Stimulated activated CD8-positive, alpha-beta memory T cell treated with anti-CD3 and anti-CD28 coated beads, Interleukin-15, amount 100 ng/mL, for 1 hour (primary cell): ENCODE results near the gene CTBP2.

Experiments used
- DNase-seq: peaks from one replicate; pipeline ENCODE4 v3.0.0-alpha.2; 2020; ENCODE audit warnings: low read depth

CTBP2 gene

GRCh38 chr10:125106586-125106985 is 53.8 kb downstream of the CTBP2 start:
- DNase-seq, result no peak

DNA sequence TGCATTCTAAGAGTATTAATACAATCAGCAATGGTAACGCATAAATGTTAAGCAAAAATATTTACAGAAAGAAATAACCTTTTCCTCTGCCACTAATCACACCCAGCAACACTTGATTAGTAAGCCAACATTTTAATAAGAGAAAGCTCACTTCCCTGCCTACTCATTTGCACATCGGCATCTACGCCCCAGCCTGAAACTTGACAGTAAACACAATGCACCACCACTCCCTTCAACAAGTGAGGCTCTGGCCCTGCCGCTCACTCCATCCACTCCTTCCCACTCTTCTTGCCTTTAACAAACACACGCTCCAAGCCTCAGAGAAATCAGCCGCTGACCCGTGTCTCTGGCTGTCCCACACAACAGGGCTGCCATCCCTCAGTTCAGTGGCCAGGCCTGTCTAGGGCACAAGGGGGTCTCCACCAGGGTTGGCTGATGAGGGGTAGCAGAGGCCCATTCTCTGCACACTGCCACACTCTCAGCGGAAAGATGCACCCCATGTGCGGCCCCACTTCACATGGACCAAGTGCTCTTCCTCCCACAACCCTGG is 54.6 kb downstream of the CTBP2 start:
- no peak for DNase-seq

DNA sequence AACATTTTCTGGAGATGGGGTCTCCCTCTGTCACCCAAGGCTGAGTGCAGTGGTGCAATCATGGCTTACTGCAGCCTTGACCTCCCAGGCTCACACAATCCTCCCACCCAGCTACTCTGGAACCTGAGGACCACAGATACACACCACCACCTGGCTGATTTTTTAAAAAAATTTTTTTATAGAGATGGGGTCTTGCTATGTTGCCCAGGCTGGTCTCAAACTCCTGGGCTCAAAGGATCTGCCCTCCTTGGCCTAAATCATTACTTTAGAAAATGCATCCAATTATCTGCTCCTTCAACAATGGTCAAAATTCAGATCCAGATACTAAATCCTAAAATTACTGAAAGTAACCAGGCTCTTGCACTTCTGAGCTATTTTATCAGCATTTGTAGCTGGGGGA is 55.2 kb downstream of the CTBP2 start:
- DNase-seq, result no peak

DNA sequence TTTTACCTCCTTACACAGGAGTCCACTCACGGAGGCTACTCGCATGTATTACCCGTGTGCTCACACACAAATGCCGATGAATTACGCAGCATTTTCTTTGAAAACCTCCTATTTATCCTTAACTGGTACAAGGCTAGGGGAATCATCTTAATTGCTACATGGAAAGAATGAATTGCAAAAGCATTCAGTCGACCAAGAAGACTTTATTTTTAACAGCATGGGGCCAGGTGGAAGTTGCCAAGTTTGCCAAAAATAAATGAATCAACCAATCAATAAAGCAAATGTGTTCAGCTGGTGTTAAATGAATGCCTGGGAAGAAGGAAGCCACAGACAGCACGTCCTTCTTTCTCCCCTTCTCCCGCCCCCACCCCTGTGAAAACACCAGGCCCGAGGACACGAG is 55.8 kb downstream of the CTBP2 start:
- DNase-seq, result no peak

- DNase-seq, result no peak
Observed at GRCh38 chr10:125103924-125104323, 56.4 kb downstream of the CTBP2 start.

- DNase-seq, result no peak
Observed at GRCh38 chr10:125103466-125103865, 56.9 kb downstream of the CTBP2 start.

DNA sequence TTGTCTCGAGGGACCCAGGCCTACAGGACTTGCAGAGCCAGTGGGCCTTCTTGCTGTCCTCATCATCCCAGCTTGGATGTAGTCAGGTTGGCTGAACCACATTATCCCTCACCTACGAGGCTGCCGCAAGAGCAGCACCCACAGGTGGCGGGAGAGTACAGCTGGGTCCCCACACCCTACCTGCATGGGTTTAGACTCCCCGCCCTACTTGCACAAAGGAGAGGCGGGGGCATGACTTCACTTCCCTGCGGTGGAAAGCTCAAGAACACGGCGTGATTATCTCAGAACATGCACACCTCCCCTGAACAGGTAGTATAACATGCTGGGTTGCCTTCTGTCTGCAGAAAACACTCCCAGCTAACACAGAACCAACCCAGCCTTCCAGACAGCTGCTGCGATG is 57.5 kb downstream of the CTBP2 start:
- DNase-seq, result no peak

- DNase-seq, result no peak
Observed at GRCh38 chr10:125102246-125102645, 58.1 kb downstream of the CTBP2 start.

DNA sequence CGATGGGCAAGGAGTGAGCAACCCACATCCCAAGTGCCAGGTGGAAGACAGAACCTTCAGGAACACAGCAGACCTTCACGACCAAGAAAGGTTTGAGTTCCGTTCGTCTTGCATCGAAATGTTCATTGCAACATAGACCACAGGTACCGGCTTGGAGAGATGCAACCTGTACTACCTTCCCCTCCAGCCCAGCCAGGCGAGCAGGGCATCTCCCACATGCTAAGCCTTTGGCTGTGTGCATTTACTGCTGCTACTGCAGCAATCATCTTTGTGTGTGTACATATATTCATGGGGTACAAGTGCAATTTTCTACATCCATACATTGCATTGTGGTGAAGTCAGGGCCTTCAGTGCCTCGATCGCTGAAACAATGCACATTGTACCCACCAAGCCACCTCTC is 58.8 kb downstream of the CTBP2 start:
- no peak for DNase-seq

DNA sequence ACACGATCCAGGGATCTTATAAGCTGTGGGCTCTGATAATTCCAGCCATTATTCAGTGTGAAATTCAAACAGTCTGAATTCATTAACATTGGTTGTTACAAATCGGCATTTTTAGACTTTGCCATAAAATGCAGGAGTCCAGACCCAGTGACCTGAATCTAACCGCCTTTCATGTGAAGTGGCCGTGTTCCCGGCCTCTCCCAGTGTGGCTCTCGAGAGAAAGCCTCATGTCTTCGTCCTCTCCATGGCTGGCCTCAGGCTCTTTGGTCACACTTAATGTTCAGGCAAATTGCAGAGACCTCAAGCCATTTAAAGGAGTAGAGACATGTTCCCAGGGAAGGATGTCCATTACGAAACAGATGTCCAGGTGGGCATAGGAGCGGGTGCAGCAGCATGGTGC is 59.3 kb downstream of the CTBP2 start:
- DNase-seq, result no peak

DNA sequence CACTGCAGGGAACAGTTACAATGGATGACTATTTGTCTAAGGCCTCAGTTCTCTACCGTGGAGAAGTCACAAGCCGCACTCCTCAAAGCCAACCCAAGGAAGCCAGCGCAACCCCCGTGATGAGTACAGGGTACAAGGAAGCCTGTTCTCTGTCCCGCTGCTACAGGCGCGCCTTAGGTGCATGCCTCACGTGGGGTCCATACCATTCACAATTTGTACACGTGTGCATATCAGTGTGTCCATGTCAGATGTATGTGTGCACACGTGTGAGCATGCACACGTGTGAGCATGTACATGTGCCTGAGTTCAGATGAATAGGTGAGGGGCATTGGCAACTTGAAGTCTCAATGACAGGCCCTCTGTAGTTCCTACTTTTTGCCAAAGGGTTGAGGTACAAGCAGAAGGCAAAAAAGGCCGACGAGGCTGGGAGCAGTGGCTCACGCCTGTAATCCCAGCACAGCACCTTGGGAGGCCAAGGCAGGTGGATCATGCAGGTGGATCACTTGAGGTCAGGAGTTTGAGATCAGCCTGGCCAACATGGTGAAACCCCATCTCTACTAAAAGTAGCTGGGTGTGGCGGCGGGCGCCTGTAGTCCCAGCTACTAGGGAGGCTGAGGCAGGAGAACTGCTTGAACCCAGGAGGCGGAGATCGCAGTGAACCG is 62.8 kb downstream of the CTBP2 start:
- no peak for DNase-seq

GRCh38 chr10:125096975-125097374 is 63.4 kb downstream of the CTBP2 start:
- no peak for DNase-seq

- no peak for DNase-seq
Observed at GRCh38 chr10:125096371-125096770, 64.0 kb downstream of the CTBP2 start.

DNA sequence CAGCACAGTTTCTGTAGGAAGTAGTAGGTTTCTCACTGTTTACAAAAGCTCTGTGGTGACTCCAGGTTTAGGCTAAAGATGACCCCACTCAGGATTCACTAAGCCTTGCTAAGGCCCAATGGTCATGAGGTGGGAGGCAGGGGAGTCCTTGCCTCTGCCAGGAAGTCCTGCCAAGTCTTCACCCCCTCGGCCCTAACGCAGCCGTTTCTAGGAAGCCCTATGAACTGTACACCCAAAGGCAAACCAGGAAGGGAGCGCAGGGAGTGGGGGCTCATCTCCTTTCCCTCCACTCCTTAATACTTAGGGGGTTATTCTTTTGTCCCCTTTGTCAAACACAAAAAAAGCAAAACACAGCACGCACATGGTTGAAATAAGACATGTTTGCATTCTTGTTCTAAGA is 64.6 kb downstream of the CTBP2 start:
- no peak for DNase-seq

DNA sequence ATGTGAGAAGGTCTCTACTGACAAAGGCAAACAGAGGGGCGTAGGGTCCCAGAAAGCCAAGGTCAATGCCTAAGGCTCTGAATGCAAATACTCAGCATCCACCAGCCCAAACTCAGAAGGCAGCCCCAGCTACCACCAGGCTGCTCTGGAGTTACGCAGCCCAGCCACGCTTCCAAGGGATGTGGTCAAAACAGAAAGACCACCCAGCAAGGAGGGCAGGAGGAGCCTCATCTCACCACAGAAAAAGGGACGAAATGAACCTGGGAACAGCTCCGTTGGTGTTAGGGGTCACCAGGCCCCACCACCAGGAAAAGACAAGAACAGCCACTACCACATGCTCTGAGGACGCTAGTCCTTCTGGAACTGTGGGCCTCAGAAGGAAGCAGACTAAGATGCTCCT is 65.1 kb downstream of the CTBP2 start:
- DNase-seq, result no peak

DNA sequence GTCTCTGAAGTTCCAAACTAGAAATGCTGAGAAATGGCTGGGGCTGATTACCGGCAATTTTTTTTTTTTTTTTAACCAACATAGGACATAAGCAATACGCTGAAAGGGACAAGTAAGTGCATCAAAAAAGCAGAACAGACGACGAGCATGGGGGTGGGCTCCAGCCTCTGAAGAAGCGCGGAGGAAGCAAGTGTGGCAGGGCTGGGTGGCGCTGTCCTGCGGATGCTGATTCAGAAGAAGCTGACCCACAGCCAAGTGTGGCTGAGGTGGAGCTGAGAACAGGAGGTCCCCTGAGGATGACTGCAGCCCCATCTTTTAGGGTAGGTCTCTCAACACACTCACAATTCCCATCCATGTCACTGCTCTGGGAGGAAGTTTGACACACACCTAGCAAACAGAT is 65.6 kb downstream of the CTBP2 start:
- DNase-seq, result no peak

- no peak for DNase-seq
Observed at GRCh38 chr10:125093974-125094705, 66.2 kb downstream of the CTBP2 start.

GRCh38 chr10:125093199-125093973 is 67.0 kb downstream of the CTBP2 start:
- no peak for DNase-seq

GRCh38 chr10:125092564-125093031 is 67.8 kb downstream of the CTBP2 start:
- DNase-seq, result no peak

DNA sequence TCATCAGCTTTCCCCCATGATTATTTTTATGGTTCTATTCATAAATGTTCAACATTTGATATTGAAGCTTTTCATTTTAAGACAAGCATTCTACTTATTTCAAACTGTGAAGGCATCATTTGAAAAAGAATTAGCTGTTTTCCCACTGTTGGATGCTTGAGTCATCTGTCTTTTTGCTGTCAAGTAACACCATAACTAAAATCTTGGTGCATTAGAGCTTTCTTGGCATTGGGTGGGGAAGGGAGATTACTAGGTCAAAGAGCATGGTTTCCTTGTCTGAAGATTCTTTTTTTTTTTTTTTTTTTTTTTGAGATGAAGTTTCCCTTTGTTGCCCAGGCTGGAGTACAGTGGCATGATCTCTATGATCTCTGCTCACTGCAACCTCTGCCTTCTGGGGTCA is 68.5 kb downstream of the CTBP2 start:
- no peak for DNase-seq

- no peak for DNase-seq
Observed at GRCh38 chr10:125089469-125089868, 70.9 kb downstream of the CTBP2 start.

GRCh38 chr10:125087897-125088215 is 72.5 kb downstream of the CTBP2 start:
- DNase-seq, result no peak
